ENCODE results near the gene ARHGAP25.

The ARHGAP25 gene

DNA sequence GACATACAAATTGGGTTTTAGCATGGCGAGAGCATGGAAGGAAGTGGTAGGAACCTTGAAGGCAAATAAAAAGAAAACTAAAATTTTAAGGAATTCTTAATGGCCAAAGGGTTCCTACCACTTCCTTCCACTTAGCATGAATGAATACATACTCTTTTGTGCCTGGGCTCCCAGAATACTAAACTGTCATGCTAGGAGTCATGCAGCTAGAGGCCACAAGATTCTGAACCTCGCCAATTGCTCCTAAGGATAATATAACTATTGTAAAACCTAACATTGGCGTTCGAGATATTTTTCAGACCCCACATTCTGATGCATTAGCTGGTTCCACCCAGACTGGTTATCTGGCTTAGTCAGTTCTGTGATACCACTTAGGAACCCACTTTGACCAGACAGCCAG, 38.6 kb upstream of the ARHGAP25 start:
- TF ChIP-seq ZFX (IDR thresholded peaks at IDR 0.05), result no peak
- TF ChIP-seq, protein P1, sequence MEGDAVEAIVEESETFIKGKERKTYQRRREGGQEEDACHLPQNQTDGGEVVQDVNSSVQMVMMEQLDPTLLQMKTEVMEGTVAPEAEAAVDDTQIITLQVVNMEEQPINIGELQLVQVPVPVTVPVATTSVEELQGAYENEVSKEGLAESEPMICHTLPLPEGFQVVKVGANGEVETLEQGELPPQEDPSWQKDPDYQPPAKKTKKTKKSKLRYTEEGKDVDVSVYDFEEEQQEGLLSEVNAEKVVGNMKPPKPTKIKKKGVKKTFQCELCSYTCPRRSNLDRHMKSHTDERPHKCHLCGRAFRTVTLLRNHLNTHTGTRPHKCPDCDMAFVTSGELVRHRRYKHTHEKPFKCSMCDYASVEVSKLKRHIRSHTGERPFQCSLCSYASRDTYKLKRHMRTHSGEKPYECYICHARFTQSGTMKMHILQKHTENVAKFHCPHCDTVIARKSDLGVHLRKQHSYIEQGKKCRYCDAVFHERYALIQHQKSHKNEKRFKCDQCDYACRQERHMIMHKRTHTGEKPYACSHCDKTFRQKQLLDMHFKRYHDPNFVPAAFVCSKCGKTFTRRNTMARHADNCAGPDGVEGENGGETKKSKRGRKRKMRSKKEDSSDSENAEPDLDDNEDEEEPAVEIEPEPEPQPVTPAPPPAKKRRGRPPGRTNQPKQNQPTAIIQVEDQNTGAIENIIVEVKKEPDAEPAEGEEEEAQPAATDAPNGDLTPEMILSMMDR (conservative IDR thresholded peaks at IDR 0.05), result no peak

DNA sequence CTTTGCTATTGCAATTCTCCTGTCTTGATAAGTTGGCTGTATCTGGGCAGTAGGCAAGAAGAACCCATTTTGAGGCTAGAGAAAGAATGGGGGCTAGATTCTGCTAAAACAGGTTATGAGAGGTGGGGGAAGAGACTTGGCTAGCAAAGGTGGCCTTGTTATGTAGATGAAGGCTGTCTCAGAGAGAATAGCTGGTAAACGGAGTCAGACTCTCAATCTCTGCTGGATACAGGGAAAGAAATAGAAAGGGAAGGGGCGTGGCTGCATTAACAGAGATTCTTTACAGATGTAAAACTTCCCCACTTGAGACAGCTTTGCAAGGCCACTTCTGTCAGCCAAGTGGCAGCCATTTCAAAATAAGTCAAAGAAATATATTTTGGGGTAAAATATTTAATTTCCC, 38.1 kb upstream of the ARHGAP25 start:
- TF ChIP-seq, protein P1 (conservative IDR thresholded peaks at IDR 0.05), result no peak
- H3K27ac ChIP-seq, result no peak overlapping the region

More for the DNA sequence above, 38.6 kb upstream of the ARHGAP25 start:
- H3K27ac ChIP-seq, result no peak overlapping the region

DNA sequence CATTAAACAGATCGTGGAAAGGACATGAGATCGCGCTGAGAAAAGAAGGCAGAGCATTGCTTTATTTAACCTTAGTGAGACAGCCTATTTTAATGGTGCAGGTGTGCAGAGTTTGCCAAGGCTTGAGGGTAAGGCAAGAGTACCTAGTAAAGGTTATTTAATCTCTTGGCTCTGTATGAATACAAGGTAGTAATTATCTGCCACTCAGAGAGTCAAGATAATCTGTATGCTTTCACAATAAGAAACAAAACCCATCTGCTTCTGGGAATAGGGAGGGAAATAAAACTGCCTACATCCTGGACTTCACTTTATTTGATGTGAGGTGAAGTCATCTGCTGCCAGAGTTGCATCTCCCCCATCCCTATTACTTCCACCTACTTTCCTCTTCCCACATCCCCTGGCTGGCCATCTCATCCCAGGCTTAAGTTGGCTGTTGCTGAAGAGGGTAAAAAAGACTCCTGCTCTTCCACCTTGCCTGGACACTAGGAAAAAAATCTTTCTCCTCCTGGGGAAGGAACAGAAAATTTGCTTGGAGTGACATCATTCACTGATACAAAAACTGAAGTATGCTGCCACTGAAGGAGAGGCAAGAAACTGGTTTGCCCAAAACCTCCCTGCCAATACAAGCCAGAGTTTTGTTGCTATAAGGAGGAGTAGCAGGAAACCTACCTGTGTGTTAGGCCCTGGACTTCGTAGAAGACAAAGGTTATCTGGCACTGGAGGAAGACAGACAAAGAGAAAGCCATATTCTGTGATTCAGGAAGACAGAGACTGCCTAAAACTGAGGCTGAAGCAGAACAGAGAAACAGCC, 35.8 kb upstream of the ARHGAP25 start:
- TF ChIP-seq, protein P1 (conservative IDR thresholded peaks at IDR 0.05), result no peak
- no peak for TF ChIP-seq ZFX (IDR thresholded peaks at IDR 0.05)
- H3K27ac ChIP-seq, result no peak overlapping the region

DNA sequence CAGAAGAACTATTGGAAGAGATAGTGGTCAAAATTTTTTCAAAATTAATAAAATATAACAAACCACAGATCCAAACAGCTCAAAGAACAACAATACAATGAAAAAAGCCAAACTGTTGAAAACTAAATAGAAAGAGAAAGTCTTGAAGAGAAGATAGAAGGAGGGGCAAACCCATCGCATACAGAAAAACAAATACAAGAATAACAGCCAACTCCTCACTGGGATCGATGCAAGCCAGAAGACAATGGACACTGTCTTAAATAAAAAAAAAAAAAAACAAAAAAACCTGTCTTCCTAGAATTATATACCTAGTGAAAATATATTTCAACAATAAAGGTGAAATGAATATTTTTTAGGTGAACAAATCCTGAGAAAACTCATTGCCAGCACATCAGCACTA, 34.1 kb upstream of the ARHGAP25 start:
- no peak for TF ChIP-seq ZFX (IDR thresholded peaks at IDR 0.05)
- TF ChIP-seq, protein P1 (conservative IDR thresholded peaks at IDR 0.05), result no peak

DNA sequence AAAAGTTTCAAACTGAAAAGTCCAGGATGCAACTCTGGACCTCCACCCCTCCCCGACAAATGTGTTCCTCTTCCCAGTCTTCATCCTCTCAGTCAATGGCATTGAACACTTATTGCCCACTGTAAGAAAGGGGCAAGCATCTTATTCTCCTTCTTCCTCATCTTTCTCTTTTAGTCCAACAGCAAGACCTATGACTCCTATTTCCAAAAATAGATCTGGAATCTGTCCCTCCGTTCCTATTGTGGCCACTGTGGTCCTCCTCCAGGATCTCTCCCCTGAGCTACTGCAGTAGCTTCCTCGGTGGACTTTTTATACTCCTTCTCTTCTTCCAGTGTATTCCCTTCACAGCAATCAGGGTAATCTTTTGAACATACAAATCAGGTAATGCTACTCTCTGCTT, 28.0 kb upstream of the ARHGAP25 start:
- H3K27ac ChIP-seq, result no peak overlapping the region
- TF ChIP-seq, protein P1 (conservative IDR thresholded peaks at IDR 0.05), result no peak
- no peak for TF ChIP-seq ZFX (IDR thresholded peaks at IDR 0.05)

More for the DNA sequence above, 34.1 kb upstream of the ARHGAP25 start:
- H3K27ac ChIP-seq, result no peak overlapping the region

DNA sequence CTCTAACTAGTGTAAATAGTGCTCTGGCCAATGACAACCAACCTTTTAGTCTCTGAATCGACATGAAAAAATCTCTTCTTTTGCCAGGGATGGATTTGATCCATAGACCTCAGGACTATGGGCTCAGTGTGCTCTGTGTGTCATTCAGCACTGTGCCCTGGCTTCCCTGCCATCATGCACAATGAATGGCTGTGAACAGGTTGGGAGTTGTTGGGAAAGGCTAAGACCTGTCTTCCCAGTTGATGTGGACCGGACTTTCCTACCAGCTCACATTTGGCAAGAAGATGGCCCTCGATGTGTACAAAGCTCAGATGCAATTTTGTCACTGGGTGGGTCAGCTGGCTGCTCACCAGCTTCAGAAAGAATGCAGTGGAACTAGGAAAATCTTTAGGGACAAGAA, 26.0 kb upstream of the ARHGAP25 start:
- TF ChIP-seq, protein P1 (conservative IDR thresholded peaks at IDR 0.05), result no peak
- TF ChIP-seq ZFX (IDR thresholded peaks at IDR 0.05), result no peak
- H3K27ac ChIP-seq, result no peak overlapping the region

DNA sequence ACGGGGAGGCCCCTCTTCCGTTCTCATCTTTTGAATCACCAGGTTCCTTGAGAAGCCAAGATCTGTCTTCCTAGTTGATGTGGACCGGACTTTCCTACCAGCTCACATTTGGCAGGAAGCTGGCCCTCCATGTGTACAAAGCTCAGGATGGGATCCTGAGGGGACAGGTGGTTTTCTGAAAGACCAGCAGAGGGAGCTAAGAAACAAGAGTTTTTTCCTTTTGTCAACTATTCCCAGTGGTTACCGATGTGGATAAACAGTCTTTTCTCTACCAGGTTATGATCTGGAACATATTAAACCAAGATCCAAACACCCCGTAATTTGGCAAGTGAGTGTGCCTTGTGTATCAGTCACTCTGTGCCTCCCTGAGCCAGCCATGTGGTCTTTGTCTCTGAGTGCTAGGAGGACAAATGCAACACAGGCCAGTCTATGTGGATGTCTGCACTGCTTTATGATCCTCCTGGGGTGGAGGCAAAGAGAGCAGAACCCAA, 25.1 kb upstream of the ARHGAP25 start:
- TF ChIP-seq, protein P1 (conservative IDR thresholded peaks at IDR 0.05), result peak; percentile 69
- TF ChIP-seq ZFX (IDR thresholded peaks at IDR 0.05), result no peak
- no peak overlapping the region for H3K27ac ChIP-seq

Data from C4-2B (cell line).